ENCODE data around the gene EOLA1.

DNA sequence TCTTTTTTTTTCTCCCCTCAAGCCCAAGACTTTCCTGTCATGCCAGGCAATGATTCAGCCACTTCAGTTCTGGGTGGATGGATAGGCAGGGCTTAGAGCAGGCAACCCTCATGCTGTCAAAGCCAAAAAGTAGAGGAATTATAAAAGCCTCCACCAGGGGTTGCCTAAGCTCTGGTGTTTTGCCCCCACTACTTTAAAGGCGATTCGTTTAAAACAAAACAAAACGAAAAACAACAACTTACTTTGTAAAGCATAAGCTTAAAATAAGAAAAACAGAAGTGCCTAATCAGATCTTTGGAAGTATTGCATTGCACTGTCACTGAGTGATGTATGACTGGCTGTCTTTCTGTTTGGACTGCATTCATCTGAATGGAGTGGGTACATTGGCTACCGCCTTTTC, 30.4 kb upstream of the EOLA1 start:
- no peak for TF ChIP-seq EZH2 (IDR thresholded peaks at IDR 0.05; ENCODE audit: borderline replicate concordance, insufficient read depth, low read depth, low read length, poor library complexity, severe bottlenecking)
- TF ChIP-seq, protein P1, sequence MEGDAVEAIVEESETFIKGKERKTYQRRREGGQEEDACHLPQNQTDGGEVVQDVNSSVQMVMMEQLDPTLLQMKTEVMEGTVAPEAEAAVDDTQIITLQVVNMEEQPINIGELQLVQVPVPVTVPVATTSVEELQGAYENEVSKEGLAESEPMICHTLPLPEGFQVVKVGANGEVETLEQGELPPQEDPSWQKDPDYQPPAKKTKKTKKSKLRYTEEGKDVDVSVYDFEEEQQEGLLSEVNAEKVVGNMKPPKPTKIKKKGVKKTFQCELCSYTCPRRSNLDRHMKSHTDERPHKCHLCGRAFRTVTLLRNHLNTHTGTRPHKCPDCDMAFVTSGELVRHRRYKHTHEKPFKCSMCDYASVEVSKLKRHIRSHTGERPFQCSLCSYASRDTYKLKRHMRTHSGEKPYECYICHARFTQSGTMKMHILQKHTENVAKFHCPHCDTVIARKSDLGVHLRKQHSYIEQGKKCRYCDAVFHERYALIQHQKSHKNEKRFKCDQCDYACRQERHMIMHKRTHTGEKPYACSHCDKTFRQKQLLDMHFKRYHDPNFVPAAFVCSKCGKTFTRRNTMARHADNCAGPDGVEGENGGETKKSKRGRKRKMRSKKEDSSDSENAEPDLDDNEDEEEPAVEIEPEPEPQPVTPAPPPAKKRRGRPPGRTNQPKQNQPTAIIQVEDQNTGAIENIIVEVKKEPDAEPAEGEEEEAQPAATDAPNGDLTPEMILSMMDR (IDR thresholded peaks at IDR 0.05), result no peak
